HTR-8/SVneo (cell line): Measurements from ENCODE around the gene POLG2.

ENCODE experiments used
- DNase-seq: peaks from one replicate; pipeline ENCODE4 v3.0.0; 2011; ENCODE audit warnings: low spot score, mixed read lengths; ENCODE audit not compliant: insufficient read length
- FAIRE-seq: peaks from 2 replicates; lab custom pipeline; 2011; peaks lifted over from hg19 to GRCh38; lab: Jason Lieb, UNC

The POLG2 gene

GRCh38 chr17:64496786-64497564 lies at the start of gene POLG2:
Gene POLG2, minus strand, starts transcription at chr17:64497054. Its CDS starts 86 bp downstream, at chr17:64496968.
- DNase-seq = peak; percentile 96
- FAIRE-seq = peak; percentile 90

- no peak for DNase-seq
- no peak for FAIRE-seq
Observed at GRCh38 chr17:64544742-64545141, 47.9 kb upstream of the POLG2 start.

GRCh38 chr17:64540118-64540776 lies 43.4 kb upstream of the POLG2 start:
- FAIRE-seq (no peak), DNase-seq (no peak)

GRCh38 chr17:64538508-64539130 lies 41.8 kb upstream of the POLG2 start:
- FAIRE-seq = no peak
- DNase-seq = no peak

GRCh38 chr17:64537488-64537887 lies 40.6 kb upstream of the POLG2 start:
- DNase-seq (no peak), FAIRE-seq (no peak)

GRCh38 chr17:64536913-64537312 lies 40.1 kb upstream of the POLG2 start:
- no peak for FAIRE-seq

GRCh38 chr17:64535357-64535756 lies 38.5 kb upstream of the POLG2 start:
- no peak for DNase-seq
- FAIRE-seq = no peak

More at GRCh38 chr17:64536913-64537312, 40.1 kb upstream of the POLG2 start:
- no peak for DNase-seq

- DNase-seq = no peak
- FAIRE-seq = no peak
Observed at GRCh38 chr17:64534187-64534586, 37.3 kb upstream of the POLG2 start.

- no peak for FAIRE-seq
- DNase-seq = no peak
Observed at GRCh38 chr17:64533784-64534183, 36.9 kb upstream of the POLG2 start.

- FAIRE-seq = no peak
- DNase-seq = no peak
Observed at GRCh38 chr17:64532409-64532808, 35.6 kb upstream of the POLG2 start.

GRCh38 chr17:64531955-64532371 lies 35.1 kb upstream of the POLG2 start:
- no peak for FAIRE-seq
- no peak for DNase-seq

GRCh38 chr17:64529221-64529620 lies 32.4 kb upstream of the POLG2 start:
- DNase-seq (no peak), FAIRE-seq (no peak)

GRCh38 chr17:64527914-64528313 lies 31.1 kb upstream of the POLG2 start:
- DNase-seq (no peak), FAIRE-seq (no peak)

GRCh38 chr17:64520359-64520758 lies 23.5 kb upstream of the POLG2 start:
- FAIRE-seq (no peak), DNase-seq (no peak)

GRCh38 chr17:64519601-64520000 lies 22.7 kb upstream of the POLG2 start:
- FAIRE-seq = no peak
- no peak for DNase-seq

- FAIRE-seq = no peak
- DNase-seq = no peak
Observed at GRCh38 chr17:64515829-64516228, 19.0 kb upstream of the POLG2 start.

GRCh38 chr17:64515419-64515818 lies 18.6 kb upstream of the POLG2 start:
- no peak for DNase-seq
- no peak for FAIRE-seq

- DNase-seq (no peak), FAIRE-seq (no peak)
Observed at GRCh38 chr17:64509179-64509578, 12.3 kb upstream of the POLG2 start.

GRCh38 chr17:64508683-64509082 lies 11.8 kb upstream of the POLG2 start:
- DNase-seq (no peak), FAIRE-seq (no peak)

- DNase-seq (peak; percentile 65), FAIRE-seq (no peak)
Observed at GRCh38 chr17:64507413-64507782, 10.5 kb upstream of the POLG2 start.
